ENCODE measurements around the gene CBARP. TPM values are rescaled to one million over a fixed set of nuclear protein-coding genes. Genes with fewer than 3 reads are reported as not detected.
A peak's percentile ranks its signal among the peaks of the same experiment; 100 is the strongest.

The CBARP gene
- total RNA-seq, 1 donor from 2014 or later, result 3.5 TPM

- Mint-ChIP-seq H3K27me3 (ENCODE audit: low read depth) (peaks cover 18% of the 10 kb centered on the region), H3K27ac (no peak overlapping the region), H3K9me3 (no peaks in the 10 kb centered on the region), H3K4me1 (ENCODE audit: low read depth) (peaks cover 12% of the 10 kb centered on the region), H3K4me3 (ENCODE audit: low read depth) (no peak overlapping the region), H3K36me3 (ENCODE audit: low read depth) (peaks cover 30% of the 10 kb centered on the region)
- intact Hi-C loops (cut with micrococcal nuclease), result loop anchor here (5.0 kb wide), 1 partner anchor 81 kb away; no protein-coding TSS in a partner anchor
- DNase-seq (ENCODE audit: low spot score), result no peak
Measured at GRCh38 chr19:1280636-1281568, 43.1 kb upstream of the CBARP start.

GRCh38 chr19:1279782-1280341, 42.1 kb upstream of the CBARP start:
- Mint-ChIP-seq H3K27ac (no peak overlapping the region), H3K36me3 (ENCODE audit: low read depth) (peaks cover 34% of the 10 kb centered on the region), H3K4me1 (ENCODE audit: low read depth) (peaks cover 12% of the 10 kb centered on the region), H3K4me3 (ENCODE audit: low read depth) (peak overlapping the region; percentile 47), H3K9me3 (no peaks in the 10 kb centered on the region), H3K27me3 (ENCODE audit: low read depth) (peaks cover 14% of the 10 kb centered on the region)
- intact Hi-C loops (cut with micrococcal nuclease), result loop anchor here (5.0 to 10.0 kb wide), 4 partner anchors 82 to 235 kb away; partner anchors contain the start of genes ADAMTSL5, DAZAP1, GAMT and NDUFS7
- DNase-seq (ENCODE audit: low spot score), result peak; percentile 75

DNA sequence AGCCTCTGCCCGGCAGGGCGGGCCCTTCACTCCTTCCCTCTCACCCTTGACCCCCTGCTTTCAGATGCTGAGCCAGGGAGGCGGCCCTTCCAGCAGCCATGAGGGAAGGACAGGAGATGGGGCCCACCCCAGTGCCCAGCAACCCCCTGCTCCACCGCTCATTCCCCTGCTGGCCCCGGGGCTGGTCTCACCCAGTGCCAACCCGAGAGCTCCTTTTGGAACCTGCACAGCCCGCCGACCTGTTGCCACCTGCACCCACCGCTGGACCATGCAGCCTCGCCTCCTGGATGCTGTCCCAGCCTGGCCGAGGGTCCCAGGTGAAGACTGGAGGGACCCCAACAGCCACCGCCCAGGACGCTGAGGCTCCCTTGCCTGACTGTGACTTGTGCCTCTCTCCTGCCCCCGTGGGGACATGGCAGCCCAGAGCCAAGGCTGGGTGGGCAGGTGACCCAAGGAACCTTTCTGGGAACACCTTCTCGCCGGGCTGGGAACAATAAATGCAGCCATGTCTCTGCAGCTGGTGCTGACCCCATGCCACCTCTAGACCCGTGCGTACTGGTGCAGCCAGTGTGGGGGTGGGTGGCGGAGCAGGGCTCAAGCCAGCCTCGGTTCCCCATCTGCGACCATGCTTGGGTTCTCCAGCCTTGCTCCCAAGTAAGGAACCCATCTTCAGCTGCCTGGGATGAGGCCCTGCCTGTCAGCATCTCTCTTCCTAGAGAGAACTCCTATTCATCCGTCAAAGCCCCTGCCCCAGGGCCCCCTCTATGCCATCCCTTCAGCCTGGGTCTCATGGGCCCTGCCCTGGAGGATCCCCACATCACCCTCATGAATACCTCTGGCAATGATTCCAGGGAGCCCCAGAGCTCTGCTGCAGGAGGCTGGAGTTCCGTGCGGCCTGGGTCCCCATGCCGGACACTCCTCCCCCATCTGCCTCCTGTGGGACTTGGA, 41.2 kb upstream of the CBARP start:
- Mint-ChIP-seq H3K27ac (no peak overlapping the region), H3K9me3 (no peaks in the 10 kb centered on the region), H3K27me3 (ENCODE audit: low read depth) (peaks cover 5% of the 10 kb centered on the region), H3K4me3 (ENCODE audit: low read depth) (no peak overlapping the region), H3K4me1 (ENCODE audit: low read depth) (peaks cover 16% of the 10 kb centered on the region), H3K36me3 (ENCODE audit: low read depth) (peaks cover 38% of the 10 kb centered on the region)
- intact Hi-C loops (cut with micrococcal nuclease), result loop anchor here (5.0 to 10.0 kb wide), 3 partner anchors 103 to 236 kb away; partner anchors contain the start of genes ADAMTSL5, DAZAP1, GAMT and NDUFS7
- no peak for DNase-seq (ENCODE audit: low spot score)

- Mint-ChIP-seq H3K36me3 (ENCODE audit: low read depth) (peaks cover 46% of the 10 kb centered on the region), H3K27ac (no peak overlapping the region), H3K27me3 (ENCODE audit: low read depth) (peaks cover 4% of the 10 kb centered on the region), H3K4me1 (ENCODE audit: low read depth) (peaks cover 21% of the 10 kb centered on the region), H3K4me3 (ENCODE audit: low read depth) (no peak overlapping the region), H3K9me3 (no peaks in the 10 kb centered on the region)
- no peak for DNase-seq (ENCODE audit: low spot score)
- intact Hi-C loops (cut with micrococcal nuclease), result loop anchor here (5.0 to 10.0 kb wide), 3 partner anchors 104 to 237 kb away; partner anchors contain the start of genes ADAMTSL5, DAZAP1, GAMT and NDUFS7
Measured at GRCh38 chr19:1278074-1278473, 40.3 kb upstream of the CBARP start.

GRCh38 chr19:1277061-1277460, 39.3 kb upstream of the CBARP start:
- no peaks in the 10 kb centered on the region for H3K9me3 Mint-ChIP-seq
- peaks cover 3% of the 10 kb centered on the region for H3K27me3 Mint-ChIP-seq (ENCODE audit: low read depth)
- H3K27ac Mint-ChIP-seq, result peak overlapping the region; percentile 96
- H3K4me3 Mint-ChIP-seq (ENCODE audit: low read depth), result peak overlapping the region; percentile 92
- H3K36me3 Mint-ChIP-seq (ENCODE audit: low read depth), result peaks cover 55% of the 10 kb centered on the region
- peaks cover 28% of the 10 kb centered on the region for H3K4me1 Mint-ChIP-seq (ENCODE audit: low read depth)
- intact Hi-C loops (cut with micrococcal nuclease), result loop anchor here (5.0 to 10.0 kb wide), 3 partner anchors 105 to 238 kb away; partner anchors contain the start of genes ADAMTSL5, DAZAP1, GAMT and NDUFS7
- DNase-seq (ENCODE audit: low spot score), result no peak

GRCh38 chr19:1276628-1277022, 38.8 kb upstream of the CBARP start:
- no peaks in the 10 kb centered on the region for H3K9me3 Mint-ChIP-seq
- peaks cover 59% of the 10 kb centered on the region for H3K36me3 Mint-ChIP-seq (ENCODE audit: low read depth)
- intact Hi-C loops (cut with micrococcal nuclease), result loop anchor here (5.0 to 10.0 kb wide), 3 partner anchors 106 to 238 kb away; partner anchors contain the start of genes ADAMTSL5, DAZAP1, GAMT and NDUFS7
- peak overlapping the region; percentile 96 for H3K27ac Mint-ChIP-seq
- no peak for DNase-seq (ENCODE audit: low spot score)
- peaks cover under 1% of the 10 kb centered on the region for H3K27me3 Mint-ChIP-seq (ENCODE audit: low read depth)
- H3K4me1 Mint-ChIP-seq (ENCODE audit: low read depth), result peaks cover 30% of the 10 kb centered on the region
- H3K4me3 Mint-ChIP-seq (ENCODE audit: low read depth), result peak overlapping the region; percentile 92

DNA sequence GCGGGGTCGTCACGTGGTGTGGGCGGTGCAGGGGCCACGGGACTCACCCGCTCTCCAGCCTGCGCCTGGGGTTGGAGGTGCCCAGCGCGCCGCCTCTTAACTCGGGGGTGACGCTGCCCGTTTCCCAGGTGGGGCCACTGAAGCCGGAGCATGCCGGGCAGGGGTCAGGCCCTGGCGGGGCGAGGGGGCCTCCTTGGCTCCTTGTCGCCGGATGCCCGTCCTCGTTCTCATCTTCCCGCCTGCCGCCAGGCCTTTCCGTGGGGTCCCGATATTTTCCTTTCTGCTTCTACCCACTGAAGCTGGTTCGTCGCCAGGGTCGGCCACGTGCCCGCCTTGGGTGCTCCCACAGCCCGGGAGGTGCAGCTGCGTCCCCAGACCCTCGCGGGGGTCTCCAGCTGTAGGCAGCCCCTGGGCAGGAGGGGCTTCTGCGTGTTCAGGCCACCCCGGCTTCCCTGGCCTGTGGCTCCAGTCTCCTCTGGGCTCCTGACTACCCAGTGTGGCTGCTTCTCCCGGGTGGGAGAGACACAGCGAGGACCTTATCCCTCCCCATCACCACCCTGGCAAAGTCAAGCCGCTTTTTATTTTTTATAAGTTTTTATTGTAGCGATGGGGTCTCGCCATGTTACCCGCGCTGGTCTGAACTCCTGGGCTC, 38.3 kb upstream of the CBARP start:
- Mint-ChIP-seq H3K9me3 (no peaks in the 10 kb centered on the region), H3K27me3 (ENCODE audit: low read depth) (no peaks in the 10 kb centered on the region), H3K4me3 (ENCODE audit: low read depth) (peak overlapping the region; percentile 92), H3K4me1 (ENCODE audit: low read depth) (peaks cover 34% of the 10 kb centered on the region), H3K27ac (peak overlapping the region; percentile 96), H3K36me3 (ENCODE audit: low read depth) (peaks cover 65% of the 10 kb centered on the region)
- intact Hi-C loops (cut with micrococcal nuclease), result loop anchor here (5.0 to 10.0 kb wide), 3 partner anchors 106 to 239 kb away; partner anchors contain the start of genes ADAMTSL5, DAZAP1, GAMT and NDUFS7
- DNase-seq (ENCODE audit: low spot score), result no peak

- Mint-ChIP-seq H3K9me3 (no peaks in the 10 kb centered on the region), H3K27ac (peak within 1 kb of the TSS; percentile 96), H3K36me3 (ENCODE audit: low read depth) (peaks cover 70% of the 10 kb centered on the region), H3K4me1 (ENCODE audit: low read depth) (peaks cover 37% of the 10 kb centered on the region), H3K27me3 (ENCODE audit: low read depth) (no peaks in the 10 kb centered on the region), H3K4me3 (ENCODE audit: low read depth) (peak within 1 kb of the TSS; percentile 92)
- DNase-seq (ENCODE audit: low spot score), result peak; percentile 93
- intact Hi-C loops (cut with micrococcal nuclease), result loop anchor here (5.0 to 10.0 kb wide), 3 partner anchors 107 to 239 kb away; partner anchors contain the start of genes ADAMTSL5, DAZAP1, GAMT and NDUFS7
Measured at GRCh38 chr19:1275260-1275975, 37.6 kb upstream of the CBARP start, which contains the start of gene FAM174C. Gene FAM174C, plus strand, starts transcription at chr19:1275530. Its CDS starts 20 bp downstream, at chr19:1275550.

DNA sequence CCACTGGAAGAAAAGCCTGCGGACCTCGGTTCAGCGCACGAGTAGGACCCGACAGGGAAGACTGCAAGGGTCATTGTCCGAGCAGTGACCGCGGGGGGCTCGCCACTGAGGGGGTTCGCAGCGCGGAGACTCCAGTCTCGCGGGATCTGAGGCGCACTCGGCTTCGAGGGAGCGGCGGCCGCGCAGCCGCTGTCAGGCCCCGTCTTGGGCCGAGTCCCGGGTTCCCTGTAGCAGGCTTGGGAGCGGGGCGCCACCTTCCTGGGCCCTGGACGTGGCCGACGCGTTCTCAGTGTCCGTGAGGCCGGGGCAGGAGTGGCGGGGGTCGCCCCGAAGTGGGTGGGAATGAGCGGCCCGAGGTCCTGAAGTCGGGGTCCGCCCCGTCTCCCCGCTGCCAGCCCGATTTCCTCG, 37.1 kb upstream of the CBARP start:
- Mint-ChIP-seq H3K27ac (no peak overlapping the region), H3K27me3 (ENCODE audit: low read depth) (no peaks in the 10 kb centered on the region), H3K36me3 (ENCODE audit: low read depth) (peaks cover 70% of the 10 kb centered on the region), H3K4me1 (ENCODE audit: low read depth) (peaks cover 38% of the 10 kb centered on the region), H3K9me3 (no peaks in the 10 kb centered on the region), H3K4me3 (ENCODE audit: low read depth) (peak overlapping the region; percentile 75)
- intact Hi-C loops (cut with micrococcal nuclease), result loop anchor here (5.0 to 10.0 kb wide), 3 partner anchors 107 to 240 kb away; partner anchors contain the start of genes ADAMTSL5, DAZAP1, GAMT and NDUFS7
- no peak for DNase-seq (ENCODE audit: low spot score)

DNA sequence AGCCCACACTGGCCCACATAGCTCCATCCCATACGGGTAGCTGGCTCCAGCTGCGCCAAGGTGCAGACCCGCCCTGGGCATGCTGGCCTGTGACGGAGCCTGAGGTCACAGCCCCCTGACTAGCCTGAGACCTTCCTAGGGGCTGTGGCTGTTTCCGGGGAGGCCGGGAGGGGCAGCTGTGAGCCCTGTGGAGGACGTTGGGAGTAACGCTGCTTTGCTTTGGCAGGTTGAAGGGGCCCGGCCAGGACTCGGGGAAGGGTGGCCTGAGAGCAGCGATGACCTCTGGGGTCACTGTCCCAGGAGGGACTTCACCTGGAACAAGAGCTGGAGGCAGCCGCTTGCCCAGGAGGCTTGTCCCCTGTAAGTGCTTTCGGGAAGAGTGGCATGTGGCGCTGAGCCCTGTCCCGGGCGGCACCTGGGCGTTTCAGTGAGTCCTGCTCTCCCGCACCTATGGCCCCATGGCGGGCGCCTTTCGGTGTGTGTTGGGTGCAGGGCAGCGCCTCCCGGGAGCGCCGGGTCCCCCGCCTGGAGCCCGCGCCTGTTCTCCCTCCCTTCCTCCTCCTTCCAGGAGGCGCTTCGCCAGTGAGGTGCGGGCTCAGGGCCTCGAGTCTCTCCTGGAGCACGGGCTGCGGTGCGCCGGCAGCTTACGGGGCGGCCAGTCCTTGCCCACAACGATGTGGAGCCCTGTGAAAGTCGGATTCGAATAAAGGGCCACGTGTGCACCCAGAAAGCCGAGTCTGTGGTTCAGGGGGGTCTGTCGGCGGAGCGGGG, 36.5 kb upstream of the CBARP start:
- Mint-ChIP-seq H3K4me3 (ENCODE audit: low read depth) (peak overlapping the region; percentile 75), H3K27me3 (ENCODE audit: low read depth) (no peaks in the 10 kb centered on the region), H3K36me3 (ENCODE audit: low read depth) (peaks cover 66% of the 10 kb centered on the region), H3K27ac (peak overlapping the region; percentile 64), H3K9me3 (no peaks in the 10 kb centered on the region), H3K4me1 (ENCODE audit: low read depth) (peaks cover 35% of the 10 kb centered on the region)
- intact Hi-C loops (cut with micrococcal nuclease), result loop anchor here (10.0 kb wide), 2 partner anchors 131 to 241 kb away; partner anchors contain the start of genes ADAMTSL5, DAZAP1 and GAMT
- no peak for DNase-seq (ENCODE audit: low spot score)

Data from activated T-helper 2 cell treated with anti-CD3 and anti-CD28 coated beads, Interferon-gamma antibody, Interleukin-2, Interleukin-4, amounts not matched to agents 10 μg/mL and 5 μg/mL and 100 μg/mL, durations not matched to agents 14 hours and 24 hours and 36 hours (primary cell).